Measurements from ENCODE around the gene C9orf78. TPM values are rescaled to one million over a fixed set of nuclear protein-coding genes. Genes with fewer than 3 reads are reported as not detected.

The C9orf78 gene
- total and polyA plus RNA-seq, 4 donors, result 31.1 to 84.2 (median 50.9) TPM

GRCh38 chr9:129781981-129782380 lies 53.1 kb downstream of the C9orf78 start:
- Histone ChIP-seq H3K27ac (ENCODE audit: low read depth in 1 of 2, low read length in 2 of 2) (no peak overlapping the region), H3K9ac (ENCODE audit: low read depth in 1 of 2, low read length in 2 of 2) (no peak overlapping the region), H3K27me3 (ENCODE audit: control insufficient read depth in 4 of 4, insufficient read depth in 4 of 4, low read length in 3 of 4) (no peaks in the 10 kb centered on the region), H3K4me1 (ENCODE audit: control insufficient read depth in 4 of 4, insufficient read depth in 4 of 4, low read length in 3 of 4) (no peaks in the 10 kb centered on the region), H3K36me3 (ENCODE audit: control insufficient read depth in 4 of 4, insufficient read depth in 3 of 4, low read depth in 1 of 4, low read length in 3 of 4) (no peaks in the 10 kb centered on the region), H3K4me3 (ENCODE audit: low read depth in 1 of 3, low read length in 3 of 3) (no peak overlapping the region), H3K9me3 (ENCODE audit: control insufficient read depth in 4 of 4, low read length in 3 of 4) (no peaks in the 10 kb centered on the region)
- 81% methylated on average over 5 of the region's 5 CpGs for WGBS
- TF ChIP-seq, protein P1, sequence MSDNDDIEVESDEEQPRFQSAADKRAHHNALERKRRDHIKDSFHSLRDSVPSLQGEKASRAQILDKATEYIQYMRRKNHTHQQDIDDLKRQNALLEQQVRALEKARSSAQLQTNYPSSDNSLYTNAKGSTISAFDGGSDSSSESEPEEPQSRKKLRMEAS (IDR thresholded peaks at IDR 0.05), result no peak
- TF ChIP-seq, protein P2, sequence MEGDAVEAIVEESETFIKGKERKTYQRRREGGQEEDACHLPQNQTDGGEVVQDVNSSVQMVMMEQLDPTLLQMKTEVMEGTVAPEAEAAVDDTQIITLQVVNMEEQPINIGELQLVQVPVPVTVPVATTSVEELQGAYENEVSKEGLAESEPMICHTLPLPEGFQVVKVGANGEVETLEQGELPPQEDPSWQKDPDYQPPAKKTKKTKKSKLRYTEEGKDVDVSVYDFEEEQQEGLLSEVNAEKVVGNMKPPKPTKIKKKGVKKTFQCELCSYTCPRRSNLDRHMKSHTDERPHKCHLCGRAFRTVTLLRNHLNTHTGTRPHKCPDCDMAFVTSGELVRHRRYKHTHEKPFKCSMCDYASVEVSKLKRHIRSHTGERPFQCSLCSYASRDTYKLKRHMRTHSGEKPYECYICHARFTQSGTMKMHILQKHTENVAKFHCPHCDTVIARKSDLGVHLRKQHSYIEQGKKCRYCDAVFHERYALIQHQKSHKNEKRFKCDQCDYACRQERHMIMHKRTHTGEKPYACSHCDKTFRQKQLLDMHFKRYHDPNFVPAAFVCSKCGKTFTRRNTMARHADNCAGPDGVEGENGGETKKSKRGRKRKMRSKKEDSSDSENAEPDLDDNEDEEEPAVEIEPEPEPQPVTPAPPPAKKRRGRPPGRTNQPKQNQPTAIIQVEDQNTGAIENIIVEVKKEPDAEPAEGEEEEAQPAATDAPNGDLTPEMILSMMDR (IDR thresholded peaks at IDR 0.05; ENCODE audit: low read depth, low read length, missing input control), result no peak
- TF ChIP-seq, protein P3, sequence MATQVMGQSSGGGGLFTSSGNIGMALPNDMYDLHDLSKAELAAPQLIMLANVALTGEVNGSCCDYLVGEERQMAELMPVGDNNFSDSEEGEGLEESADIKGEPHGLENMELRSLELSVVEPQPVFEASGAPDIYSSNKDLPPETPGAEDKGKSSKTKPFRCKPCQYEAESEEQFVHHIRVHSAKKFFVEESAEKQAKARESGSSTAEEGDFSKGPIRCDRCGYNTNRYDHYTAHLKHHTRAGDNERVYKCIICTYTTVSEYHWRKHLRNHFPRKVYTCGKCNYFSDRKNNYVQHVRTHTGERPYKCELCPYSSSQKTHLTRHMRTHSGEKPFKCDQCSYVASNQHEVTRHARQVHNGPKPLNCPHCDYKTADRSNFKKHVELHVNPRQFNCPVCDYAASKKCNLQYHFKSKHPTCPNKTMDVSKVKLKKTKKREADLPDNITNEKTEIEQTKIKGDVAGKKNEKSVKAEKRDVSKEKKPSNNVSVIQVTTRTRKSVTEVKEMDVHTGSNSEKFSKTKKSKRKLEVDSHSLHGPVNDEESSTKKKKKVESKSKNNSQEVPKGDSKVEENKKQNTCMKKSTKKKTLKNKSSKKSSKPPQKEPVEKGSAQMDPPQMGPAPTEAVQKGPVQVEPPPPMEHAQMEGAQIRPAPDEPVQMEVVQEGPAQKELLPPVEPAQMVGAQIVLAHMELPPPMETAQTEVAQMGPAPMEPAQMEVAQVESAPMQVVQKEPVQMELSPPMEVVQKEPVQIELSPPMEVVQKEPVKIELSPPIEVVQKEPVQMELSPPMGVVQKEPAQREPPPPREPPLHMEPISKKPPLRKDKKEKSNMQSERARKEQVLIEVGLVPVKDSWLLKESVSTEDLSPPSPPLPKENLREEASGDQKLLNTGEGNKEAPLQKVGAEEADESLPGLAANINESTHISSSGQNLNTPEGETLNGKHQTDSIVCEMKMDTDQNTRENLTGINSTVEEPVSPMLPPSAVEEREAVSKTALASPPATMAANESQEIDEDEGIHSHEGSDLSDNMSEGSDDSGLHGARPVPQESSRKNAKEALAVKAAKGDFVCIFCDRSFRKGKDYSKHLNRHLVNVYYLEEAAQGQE (IDR thresholded peaks at IDR 0.05), result no peak
- TF ChIP-seq RXRA (IDR thresholded peaks at IDR 0.05) (no peak), EGR1 (IDR thresholded peaks at IDR 0.05; ENCODE audit: low read depth in 2 of 2) (no peak), TAF1 (conservative IDR thresholded peaks at IDR 0.05) (no peak), JUND (IDR thresholded peaks at IDR 0.05) (no peak), HNF4G (IDR thresholded peaks at IDR 0.05) (no peak), NR2F2 (IDR thresholded peaks at IDR 0.05) (no peak), FOXA2 (IDR thresholded peaks at IDR 0.05) (no peak), FOXA1 (IDR thresholded peaks at IDR 0.05) (no peak), SP1 (IDR thresholded peaks at IDR 0.05) (no peak)
- TF ChIP-seq, protein P4, sequence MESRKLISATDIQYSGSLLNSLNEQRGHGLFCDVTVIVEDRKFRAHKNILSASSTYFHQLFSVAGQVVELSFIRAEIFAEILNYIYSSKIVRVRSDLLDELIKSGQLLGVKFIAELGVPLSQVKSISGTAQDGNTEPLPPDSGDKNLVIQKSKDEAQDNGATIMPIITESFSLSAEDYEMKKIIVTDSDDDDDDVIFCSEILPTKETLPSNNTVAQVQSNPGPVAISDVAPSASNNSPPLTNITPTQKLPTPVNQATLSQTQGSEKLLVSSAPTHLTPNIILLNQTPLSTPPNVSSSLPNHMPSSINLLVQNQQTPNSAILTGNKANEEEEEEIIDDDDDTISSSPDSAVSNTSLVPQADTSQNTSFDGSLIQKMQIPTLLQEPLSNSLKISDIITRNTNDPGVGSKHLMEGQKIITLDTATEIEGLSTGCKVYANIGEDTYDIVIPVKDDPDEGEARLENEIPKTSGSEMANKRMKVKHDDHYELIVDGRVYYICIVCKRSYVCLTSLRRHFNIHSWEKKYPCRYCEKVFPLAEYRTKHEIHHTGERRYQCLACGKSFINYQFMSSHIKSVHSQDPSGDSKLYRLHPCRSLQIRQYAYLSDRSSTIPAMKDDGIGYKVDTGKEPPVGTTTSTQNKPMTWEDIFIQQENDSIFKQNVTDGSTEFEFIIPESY (IDR thresholded peaks at IDR 0.05), result no peak
- TF ChIP-seq, protein P5, sequence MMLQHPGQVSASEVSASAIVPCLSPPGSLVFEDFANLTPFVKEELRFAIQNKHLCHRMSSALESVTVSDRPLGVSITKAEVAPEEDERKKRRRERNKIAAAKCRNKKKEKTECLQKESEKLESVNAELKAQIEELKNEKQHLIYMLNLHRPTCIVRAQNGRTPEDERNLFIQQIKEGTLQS (IDR thresholded peaks at IDR 0.05), result no peak
- no peak for DNase-seq (ENCODE audit: low spot score)

- Histone ChIP-seq H3K36me3 (ENCODE audit: control insufficient read depth in 4 of 4, insufficient read depth in 3 of 4, low read depth in 1 of 4, low read length in 3 of 4) (no peaks in the 10 kb centered on the region), H3K9me3 (ENCODE audit: control insufficient read depth in 4 of 4, low read length in 3 of 4) (no peaks in the 10 kb centered on the region), H3K4me1 (ENCODE audit: control insufficient read depth in 4 of 4, insufficient read depth in 4 of 4, low read length in 3 of 4) (no peaks in the 10 kb centered on the region), H3K9ac (ENCODE audit: low read depth in 1 of 2, low read length in 2 of 2) (no peak overlapping the region), H3K27ac (ENCODE audit: low read depth in 1 of 2, low read length in 2 of 2) (no peak overlapping the region), H3K4me3 (ENCODE audit: low read depth in 1 of 3, low read length in 3 of 3) (no peak overlapping the region), H3K27me3 (ENCODE audit: control insufficient read depth in 4 of 4, insufficient read depth in 4 of 4, low read length in 3 of 4) (no peaks in the 10 kb centered on the region)
- 78% methylated on average over 8 of the region's 8 CpGs for WGBS
- no peak for TF ChIP-seq TAF1 (conservative IDR thresholded peaks at IDR 0.05)
- no peak for TF ChIP-seq FOXA2 (IDR thresholded peaks at IDR 0.05)
- TF ChIP-seq, protein P2 (IDR thresholded peaks at IDR 0.05; ENCODE audit: low read depth, low read length, missing input control), result no peak
- no peak for TF ChIP-seq EGR1 (IDR thresholded peaks at IDR 0.05; ENCODE audit: low read depth in 2 of 2)
- DNase-seq (ENCODE audit: low spot score), result no peak
These were observed 53.9 kb downstream of the C9orf78 start for GRCh38 chr9:129781131-129781530.

Data from liver (tissue), 9 donors.